Endodermal cell (in vitro differentiated cells): ENCODE measurements around the gene IFT122. TPM values are rescaled to one million over a fixed set of nuclear protein-coding genes. Genes with fewer than 3 reads are reported as not detected.
A peak's percentile ranks its signal among the peaks of the same experiment; 100 is the strongest.

ENCODE experiments used
- DNase-seq: peaks from one replicate; pipeline ENCODE4 v3.0.0-alpha.2; 2017
- H3K27ac ChIP-seq: 2 replicates; pipeline ENCODE4 v1.5.1; 2013; ENCODE audit warnings: mild to moderate bottlenecking, low read depth, low read length, moderate library complexity
- H3K27me3 ChIP-seq: 2 replicates; pipeline ENCODE4 v1.6.1; 2013; ENCODE audit warnings: mild to moderate bottlenecking, low read length, moderate library complexity; ENCODE audit not compliant: insufficient read depth, control insufficient read depth, poor library complexity, severe bottlenecking
- H3K36me3 ChIP-seq: 2 replicates; pipeline ENCODE4 v1.7.0; 2013; ENCODE audit warnings: mild to moderate bottlenecking, low read length, moderate library complexity; ENCODE audit not compliant: control insufficient read depth, insufficient read depth
- H3K4me1 ChIP-seq: one replicate; pipeline ENCODE4 v1.7.0; 2013; ENCODE audit warnings: low read length; ENCODE audit not compliant: control insufficient read depth, insufficient read depth
- H3K4me3 ChIP-seq: 2 replicates; pipeline ENCODE4 v1.5.1; 2013; ENCODE audit warnings: mild to moderate bottlenecking, low read length, moderate library complexity
- H3K9ac ChIP-seq: 2 replicates; pipeline ENCODE4 v1.6.1; 2013; ENCODE audit warnings: mild to moderate bottlenecking, low read length, moderate library complexity; ENCODE audit not compliant: poor library complexity, severe bottlenecking; ENCODE audit errors: extremely low read depth
- H3K9me3 ChIP-seq: 2 replicates; pipeline ENCODE4 v1.6.1; 2013; ENCODE audit warnings: mild to moderate bottlenecking, low read length, moderate library complexity; ENCODE audit not compliant: control insufficient read depth
- H3K27ac Mint-ChIP-seq: 2 replicates; pipeline ENCODE4 v1.8.0; 2020; ENCODE audit warnings: mixed read lengths
- H3K27me3 Mint-ChIP-seq: 2 replicates; pipeline ENCODE4 v1.8.0; 2021; ENCODE audit warnings: mild to moderate bottlenecking, mixed read lengths; ENCODE audit not compliant: insufficient read depth
- H3K36me3 Mint-ChIP-seq: 2 replicates; pipeline ENCODE4 v1.8.0; 2020; ENCODE audit warnings: low read depth, mixed read lengths
- H3K4me1 Mint-ChIP-seq: 2 replicates; pipeline ENCODE4 v1.8.0; 2020; ENCODE audit warnings: mixed read lengths
- H3K4me3 Mint-ChIP-seq: 2 replicates; pipeline ENCODE4 v1.8.0; 2020; ENCODE audit warnings: mild to moderate bottlenecking, moderate library complexity, mixed read lengths
- H3K9me3 Mint-ChIP-seq: 2 replicates; pipeline ENCODE4 v1.8.0; 2020; ENCODE audit warnings: mild to moderate bottlenecking, mixed read lengths
- CTCF ChIP-seq: fragments of 200-600 bp; sonication (generic); conservative IDR thresholded peaks from 2 replicates; pipeline ENCODE4 v1.5.0; 2021; ENCODE audit warnings: antibody characterized with exemption, mild to moderate bottlenecking
- WGBS, 2 experiments: methylation state at CpG; one replicate each; pipeline versions ENCODE4 v1.1.5 to v1.1.7; 2013; ENCODE audit warnings: missing lambda C conversion rate in 2 of 2, mixed read lengths in 1 of 2; ENCODE audit not compliant: insufficient coverage in 1 of 2, insufficient read length in 1 of 2; 5-methylcytosine and 5-hydroxymethylcytosine counted together
- total RNA-seq, 2 donors: library from RNA; stranded (reverse); fragmentation: NEBNext Ultra II Directional in 1 of 2; extraction: Animal tissue kit (Norgen Biotek cat#: 25700) in 1 of 2; gene quantifications; 2 replicates in 1 of 2; 3 replicates in 1 of 2; pipeline ENCODE4 v1.2.1, GENCODE V29; 2021

The IFT122 gene
- total RNA-seq, 2 donors from 2014 or later = 36.0 to 46.6 TPM

GRCh38 chr3:129485721-129486663, 46.0 kb downstream of the IFT122 start:
- TF ChIP-seq CTCF = no peak
- no peaks in the 10 kb centered on the region for H3K9me3 ChIP-seq
- H3K36me3 ChIP-seq = peaks cover 8% of the 10 kb centered on the region
- 84 to 88% methylated on average over 10 to 11 of the region's 11 CpGs for WGBS, 2 experiments
- peaks cover 20% of the 10 kb centered on the region for H3K4me1 Mint-ChIP-seq
- H3K27me3 Mint-ChIP-seq = no peaks in the 10 kb centered on the region
- peaks cover 20% of the 10 kb centered on the region for H3K36me3 Mint-ChIP-seq
- H3K4me3 Mint-ChIP-seq = no peak overlapping the region
- no peaks in the 10 kb centered on the region for H3K9me3 Mint-ChIP-seq
- peak overlapping the region; percentile 58 for H3K27ac ChIP-seq
- peak overlapping the region; percentile 32 for H3K27ac Mint-ChIP-seq
- no peak overlapping the region for H3K9ac ChIP-seq
- peaks cover 3% of the 10 kb centered on the region for H3K4me1 ChIP-seq
- no peak overlapping the region for H3K4me3 ChIP-seq
- no peaks in the 10 kb centered on the region for H3K27me3 ChIP-seq
- DNase-seq = no peak

GRCh38 chr3:129486664-129487035, 46.6 kb downstream of the IFT122 start:
- H3K9ac ChIP-seq = no peak overlapping the region

More at GRCh38 chr3:129486664-129487035, 46.6 kb downstream of the IFT122 start:
- Mint-ChIP-seq H3K27me3 (no peaks in the 10 kb centered on the region), H3K36me3 (peaks cover 18% of the 10 kb centered on the region), H3K4me1 (peaks cover 20% of the 10 kb centered on the region), H3K4me3 (no peak overlapping the region), H3K9me3 (no peaks in the 10 kb centered on the region), H3K27ac (peak overlapping the region; percentile 32)
- TF ChIP-seq CTCF = no peak
- Histone ChIP-seq H3K27ac (no peak overlapping the region), H3K36me3 (peaks cover 11% of the 10 kb centered on the region), H3K9me3 (no peaks in the 10 kb centered on the region), H3K4me1 (peaks cover 3% of the 10 kb centered on the region), H3K27me3 (no peaks in the 10 kb centered on the region), H3K4me3 (no peak overlapping the region)
- no peak for DNase-seq
- 92 to 96% methylated on average over 2 of the region's 2 CpGs for WGBS, 2 experiments
